ENCODE results near the gene WNK1.

DNA sequence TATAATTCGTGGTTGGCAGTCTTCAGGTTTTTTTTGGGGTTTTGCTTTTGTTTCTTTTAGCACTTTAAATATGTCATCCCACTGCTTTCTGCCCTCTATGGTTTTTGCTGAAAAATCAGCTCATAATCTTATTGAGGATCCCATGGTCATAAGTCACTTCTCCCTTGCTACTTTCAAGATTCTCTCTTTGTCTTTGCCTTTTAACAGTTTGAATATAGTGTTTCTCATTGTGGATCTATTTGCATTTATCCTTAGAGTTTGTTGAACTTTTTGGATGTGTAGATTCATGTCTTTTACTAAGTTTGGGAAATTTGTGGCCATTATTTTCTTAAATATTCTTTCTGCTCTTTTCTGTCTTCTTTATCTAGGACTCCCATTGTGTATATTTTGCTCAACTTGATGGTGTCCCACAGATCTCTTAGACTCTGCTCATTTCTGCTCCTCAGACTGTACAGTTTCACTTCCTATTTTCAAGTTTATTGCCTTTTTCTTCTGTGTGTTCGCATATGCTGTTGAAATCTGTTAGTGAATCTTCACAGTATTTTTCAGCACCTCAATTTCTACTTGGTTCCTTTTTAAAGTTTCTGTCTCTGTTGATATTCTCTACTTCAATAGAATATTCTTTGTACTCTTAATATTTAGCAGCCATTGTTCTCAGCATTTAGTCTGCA, 70.8 kb downstream of the WNK1 start:
- no peak for TF ChIP-seq POLR2A (IDR thresholded peaks at IDR 0.05; ENCODE audit: low read depth, low read length)
- TF ChIP-seq POLR2AphosphoS5 (IDR thresholded peaks at IDR 0.05; ENCODE audit: low read depth, low read length) = no peak
- TF ChIP-seq TAF1 (IDR thresholded peaks at IDR 0.05; ENCODE audit: borderline replicate concordance, low read depth, low read length) = no peak
